Activated CD4-positive, alpha-beta T cell treated with anti-CD3 and anti-CD28 coated beads for 36 hours (primary cell): Measurements from ENCODE around the gene PPIP5K1. TPM values are rescaled to one million over a fixed set of nuclear protein-coding genes. Genes with fewer than 3 reads are reported as not detected.

Source experiments
- total RNA-seq, 2 experiments: library from RNA; stranded (reverse); gene quantifications; one replicate each; pipeline ENCODE4 v1.2.3, GENCODE V29; 2021

Gene PPIP5K1
- total RNA-seq, 2 experiments from 2014 or later: 37.7 to 42.6 TPM

Other genes starting within 250 kb of the PPIP5K1 start
- 10 to 100 TPM; 20.8 to 26.4 TPM for gene ZSCAN29, start 219.2 kb downstream of the PPIP5K1 start, total RNA-seq
- 10 to 100 TPM; 43.6 to 44.0 TPM for gene TUBGCP4, start 219.1 kb downstream of the PPIP5K1 start, total RNA-seq
- gene TP53BP1, start 97.1 kb downstream of the PPIP5K1 start, total RNA-seq: 10 to 100 TPM; 22.4 to 23.9 TPM
- gene MAP1A, start 72.6 kb downstream of the PPIP5K1 start, total RNA-seq: 1 to 10 TPM; 1.3 TPM
- gene CKMT1B, start 3.8 kb upstream of the PPIP5K1 start, total RNA-seq: under 1 TPM in 1 of 2 experiments, not detected in 1; 0.25 TPM
- 1 to 10 TPM in 1 of 2 experiments, under 1 TPM in 1; 0.66 to 1.0 TPM for gene STRC, start 28.6 kb upstream of the PPIP5K1 start, total RNA-seq
- gene CATSPER2, start 58.6 kb upstream of the PPIP5K1 start, total RNA-seq: 1 to 10 TPM; 1.9 to 2.2 TPM
- under 1 TPM; 0.27 to 0.33 TPM for gene CKMT1A, start 103.7 kb upstream of the PPIP5K1 start, total RNA-seq
- 100 to 1,000 TPM; 274 to 287 TPM for gene PDIA3, start 156.2 kb upstream of the PPIP5K1 start, total RNA-seq
- gene ELL3, start 186.8 kb upstream of the PPIP5K1 start, total RNA-seq: 1 to 10 TPM; 3.6 TPM
- gene SERF2, start 202.1 kb upstream of the PPIP5K1 start, total RNA-seq: 100 to 1,000 TPM; 710 to 718 TPM
- gene SERINC4, start 210.0 kb upstream of the PPIP5K1 start, total RNA-seq: under 1 TPM; 0.42 to 0.46 TPM
- 10 to 100 TPM; 14.0 to 16.4 TPM for gene HYPK, start 210.4 kb upstream of the PPIP5K1 start, total RNA-seq
- gene MFAP1, start 234.5 kb upstream of the PPIP5K1 start, total RNA-seq: 10 to 100 TPM; 51.3 to 56.2 TPM
- gene WDR76, start 236.8 kb upstream of the PPIP5K1 start, total RNA-seq: 10 to 100 TPM; 75.4 to 95.2 TPM